ENCODE measurements around the gene DPYSL4.

DPYSL4 gene

DNA sequence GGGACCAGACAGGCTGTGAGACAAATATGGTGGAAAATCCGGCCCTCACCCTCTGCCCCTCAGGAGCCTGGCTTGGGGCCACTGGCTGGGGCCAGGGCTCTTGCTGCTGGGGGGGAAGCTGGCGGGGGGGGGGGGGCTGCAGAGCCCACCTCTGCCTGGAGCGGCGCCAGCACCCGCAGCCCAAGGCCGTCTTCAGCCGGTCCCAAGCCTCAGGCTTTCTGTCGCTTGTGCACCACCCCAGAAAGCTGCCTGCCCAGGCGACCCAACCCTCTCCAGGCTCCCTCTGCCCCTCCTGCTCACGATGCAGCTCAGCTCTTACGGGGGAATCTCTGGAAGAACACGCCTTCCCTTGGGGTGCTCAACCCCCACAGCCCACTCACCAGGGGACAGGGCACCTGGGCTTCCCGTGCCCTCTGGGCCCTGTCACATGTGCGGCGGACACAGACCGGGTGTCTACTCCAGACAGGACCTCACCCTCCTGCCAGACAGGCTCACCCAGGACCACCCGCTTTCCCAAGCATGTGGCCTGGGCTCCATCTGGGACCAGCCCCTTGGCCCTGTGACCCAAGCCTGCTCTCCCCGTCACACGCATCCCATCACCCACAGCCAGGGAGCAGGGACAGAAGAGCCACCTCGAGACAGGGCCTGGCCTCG, 43.9 kb downstream of the DPYSL4 start:
- no peak for DNase-seq

DNA sequence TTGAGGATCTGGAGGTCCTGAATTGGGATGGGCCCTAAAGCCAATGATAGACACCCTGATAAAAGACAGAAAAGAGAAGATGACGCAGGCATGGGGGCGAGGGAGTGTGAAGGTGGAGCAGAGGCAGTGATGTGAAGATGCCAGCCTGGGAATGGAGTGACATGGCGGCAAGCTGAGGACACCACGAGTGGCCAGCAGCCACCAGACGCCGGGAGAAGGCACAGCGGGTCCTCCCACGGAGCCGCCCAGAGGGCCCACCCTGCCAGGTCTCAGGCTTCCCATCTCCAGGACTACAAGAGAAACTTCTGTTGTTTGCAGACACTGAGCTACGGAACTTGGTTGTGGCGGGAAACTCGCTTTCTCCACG, 44.9 kb downstream of the DPYSL4 start:
- no peak for DNase-seq

- DNase-seq = no peak
These were observed 45.5 kb downstream of the DPYSL4 start for GRCh38 chr10:132232023-132232951.

DNA sequence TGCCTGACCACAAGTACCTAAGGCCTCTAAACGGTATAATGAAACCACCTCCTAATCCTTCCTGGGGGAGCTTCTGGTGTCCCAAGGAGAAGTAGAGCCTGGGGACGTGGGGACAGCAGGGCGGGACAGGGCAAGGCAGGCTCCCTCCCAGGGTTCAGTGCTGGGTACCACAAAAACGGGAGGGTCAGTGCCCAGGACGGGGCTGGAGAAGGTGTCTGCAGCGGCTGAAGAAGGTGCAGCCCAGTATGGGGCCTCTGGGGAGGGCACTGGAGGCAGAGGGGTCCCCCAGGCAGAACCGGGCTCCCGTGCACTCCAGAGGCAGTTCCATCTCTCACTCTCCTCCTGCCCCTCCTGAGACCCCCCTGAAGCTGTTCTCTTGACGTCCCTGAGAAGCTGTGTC, 46.2 kb downstream of the DPYSL4 start:
- no peak for DNase-seq

DNA sequence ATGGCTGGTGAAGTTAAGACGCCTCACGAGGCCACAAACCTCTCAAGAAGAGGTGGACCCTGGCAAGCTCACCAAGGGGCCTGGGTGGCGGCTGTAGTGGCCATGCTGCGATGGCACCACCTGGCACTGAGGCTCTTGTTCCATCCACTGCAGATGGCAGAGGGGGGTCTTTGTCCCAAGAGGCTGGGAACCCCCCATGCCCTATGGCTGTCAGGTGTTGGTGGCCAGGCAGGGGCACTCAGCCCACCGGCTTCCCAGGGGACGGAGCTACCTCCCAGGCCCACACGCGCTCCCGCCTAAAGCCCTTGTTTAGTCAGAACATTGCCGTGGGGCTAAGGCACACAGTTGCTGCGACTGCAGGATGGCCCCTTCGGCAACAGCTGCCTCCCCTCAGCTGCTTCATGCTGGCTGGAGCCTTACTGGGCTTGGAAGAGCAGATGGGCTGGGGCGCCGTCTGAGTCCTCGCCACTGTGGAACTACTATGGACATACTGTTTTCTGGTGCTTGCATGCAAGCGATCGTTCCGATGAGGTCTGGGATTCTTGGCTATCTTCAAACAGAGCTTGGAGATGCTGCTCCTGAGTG, 46.8 kb downstream of the DPYSL4 start:
- DNase-seq = no peak

- DNase-seq = no peak
These were observed 48.1 kb downstream of the DPYSL4 start for GRCh38 chr10:132234860-132235259.

DNA sequence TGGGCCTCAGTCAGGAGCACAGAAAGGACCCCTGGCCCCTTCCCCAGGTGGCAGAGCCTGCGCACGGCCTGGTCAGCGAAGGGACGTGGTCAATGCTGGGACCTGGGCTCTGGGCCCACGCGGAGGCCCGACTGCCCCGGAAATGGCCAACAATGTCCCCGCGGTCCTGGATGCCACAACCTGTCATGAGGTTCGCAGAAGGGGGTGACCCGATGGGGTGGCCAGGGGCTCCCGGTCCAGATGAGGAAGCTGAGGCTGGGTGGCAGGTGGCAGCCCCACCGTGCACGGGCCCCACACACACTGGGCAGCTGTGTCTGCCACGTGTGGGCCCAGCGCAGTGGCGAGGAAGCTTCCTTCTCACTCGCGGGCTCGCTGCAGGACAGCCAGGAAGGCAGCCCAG, 49.4 kb downstream of the DPYSL4 start:
- DNase-seq = no peak

DNA sequence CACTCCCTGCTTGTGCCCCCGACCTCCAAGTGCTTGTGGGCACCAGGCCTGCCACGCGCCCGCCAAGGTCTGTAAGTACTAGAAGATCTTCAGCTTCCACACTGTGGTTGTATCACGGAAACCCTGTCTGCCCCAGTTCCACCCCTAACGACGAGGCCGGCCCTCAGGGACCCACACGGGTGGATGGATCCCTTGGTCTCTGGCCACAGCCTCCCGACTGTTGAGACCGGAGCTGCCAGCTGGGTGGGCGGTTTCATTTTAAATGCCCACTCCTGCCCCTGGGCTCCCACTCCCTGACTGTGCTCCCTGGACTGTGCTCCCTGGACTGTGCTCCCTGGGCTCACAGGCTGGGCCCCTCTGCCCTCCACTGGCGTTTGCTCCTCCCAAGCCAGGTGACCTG, 50.1 kb downstream of the DPYSL4 start:
- DNase-seq = no peak

DNA sequence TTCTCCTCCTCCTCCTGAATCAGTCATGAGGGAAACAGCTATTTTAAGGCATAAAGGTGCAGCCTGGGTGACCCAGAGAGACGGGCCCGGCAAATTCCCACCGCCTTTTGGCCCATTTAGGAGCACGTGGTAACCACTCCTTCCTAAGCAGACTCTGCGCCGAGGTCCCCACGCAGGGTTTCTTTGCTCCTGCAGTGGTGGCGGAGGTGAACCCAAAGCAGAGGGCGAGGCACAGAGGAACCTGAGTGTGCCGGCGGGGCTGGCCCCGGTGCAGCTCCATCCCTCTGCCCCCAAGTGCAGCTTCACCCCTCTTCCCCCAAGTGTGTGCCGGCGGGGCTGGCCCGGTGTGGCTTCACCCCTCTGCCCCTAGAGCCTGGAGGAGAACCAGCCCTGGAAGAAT, 50.6 kb downstream of the DPYSL4 start:
- DNase-seq = no peak

DNA sequence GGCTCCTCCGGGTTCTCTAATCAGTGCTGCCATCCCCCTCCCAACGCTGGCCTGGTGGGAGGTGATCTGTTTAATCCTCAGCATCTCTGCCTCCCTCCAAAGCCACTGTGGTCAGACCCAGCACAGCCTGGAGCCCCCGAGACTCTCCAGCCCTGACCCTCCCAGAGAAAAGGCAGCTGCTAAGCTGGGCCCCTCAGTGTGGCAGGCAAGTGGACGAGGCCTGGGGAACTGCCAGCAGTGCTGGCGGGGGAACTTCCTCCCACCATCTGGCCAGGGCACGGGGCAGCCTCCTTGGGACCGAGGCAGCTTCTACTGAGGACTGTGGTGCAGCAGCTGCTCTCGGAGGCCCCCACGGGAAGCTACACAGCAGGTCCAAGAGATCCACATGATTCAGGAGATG, 51.1 kb downstream of the DPYSL4 start:
- no peak for DNase-seq

DNA sequence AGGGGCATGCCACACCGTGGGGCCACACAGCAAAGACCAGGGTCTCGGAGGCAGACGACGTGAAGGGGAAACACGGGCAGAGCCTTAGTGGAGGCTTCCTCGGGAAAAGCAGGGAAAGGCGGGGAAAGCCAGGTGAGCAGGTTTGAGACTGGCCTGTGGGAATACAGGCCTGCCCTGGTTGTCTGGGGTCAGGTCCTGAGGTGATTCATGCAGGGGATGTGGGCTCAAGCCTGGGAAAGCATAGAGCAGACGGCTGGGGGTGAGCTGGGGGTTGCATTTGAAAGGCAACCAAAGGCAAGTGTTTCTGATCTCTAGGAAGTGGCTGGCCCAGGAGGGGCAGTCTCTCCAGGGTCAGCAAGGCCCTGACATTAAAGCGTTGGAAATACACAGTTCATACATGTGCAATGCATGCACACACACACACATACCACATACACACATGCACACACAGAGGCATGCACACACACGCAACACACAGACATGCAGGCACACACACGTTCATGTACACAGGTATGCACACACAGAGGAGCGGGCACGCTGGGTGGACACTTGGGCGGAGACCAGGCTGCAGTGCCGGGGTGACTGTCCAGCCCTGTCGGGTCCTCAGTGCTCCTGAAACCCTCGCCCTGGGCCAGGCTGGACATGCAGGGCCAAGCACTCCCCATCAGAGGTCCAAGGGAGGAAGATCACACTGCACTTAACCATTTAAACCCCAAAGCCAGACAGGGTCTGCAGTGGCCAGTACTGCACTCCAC, 51.8 kb downstream of the DPYSL4 start:
- no peak for DNase-seq

GRCh38 chr10:132239126-132240031, 52.6 kb downstream of the DPYSL4 start:
- DNase-seq = no peak

DNA sequence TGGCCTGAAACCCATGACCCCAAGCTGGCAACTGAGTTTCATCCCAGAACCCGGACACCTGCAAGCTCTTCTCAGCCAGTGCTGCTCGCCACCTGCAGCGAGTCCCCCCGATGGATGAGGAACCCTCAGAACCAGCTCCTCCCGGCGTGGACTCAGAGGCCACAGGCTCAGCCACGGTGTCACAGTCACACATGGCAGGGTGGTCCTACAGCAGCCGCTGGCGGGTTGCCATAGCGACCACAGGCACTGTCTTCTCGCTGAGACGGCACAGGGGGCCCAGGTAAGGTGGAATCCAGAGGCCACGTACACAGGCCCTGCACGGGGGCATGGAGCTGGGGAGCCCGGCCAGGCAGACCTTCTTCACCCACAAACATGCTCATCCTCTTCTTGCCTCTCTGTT, 53.4 kb downstream of the DPYSL4 start:
- DNase-seq = no peak

- DNase-seq = no peak
These were observed 53.8 kb downstream of the DPYSL4 start for GRCh38 chr10:132240581-132240980.

- DNase-seq = no peak
These were observed 54.3 kb downstream of the DPYSL4 start for GRCh38 chr10:132241086-132241485.

DNA sequence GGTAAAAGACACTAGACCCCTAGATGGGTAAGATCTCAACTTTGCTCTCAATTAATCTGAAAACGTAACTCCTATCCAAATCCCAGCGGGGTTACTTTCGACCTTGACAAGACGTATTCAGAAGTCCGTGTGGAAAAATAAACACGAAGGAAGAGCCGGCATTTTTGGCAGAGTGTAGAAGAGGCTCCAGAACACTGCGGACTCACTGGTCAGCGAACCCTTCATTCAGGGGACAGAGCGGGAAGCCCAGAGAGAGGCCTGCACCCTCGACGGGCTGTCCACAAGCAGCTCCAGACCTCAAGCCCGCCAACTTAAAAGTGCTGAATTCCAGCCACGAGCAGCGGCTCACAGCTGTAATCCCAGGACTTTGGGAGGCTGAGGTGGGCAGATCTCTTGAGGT, 54.7 kb downstream of the DPYSL4 start:
- DNase-seq = no peak

GRCh38 chr10:132242103-132242840, 55.5 kb downstream of the DPYSL4 start:
- no peak for DNase-seq

GRCh38 chr10:132243141-132243540, 56.4 kb downstream of the DPYSL4 start:
- no peak for DNase-seq

DNA sequence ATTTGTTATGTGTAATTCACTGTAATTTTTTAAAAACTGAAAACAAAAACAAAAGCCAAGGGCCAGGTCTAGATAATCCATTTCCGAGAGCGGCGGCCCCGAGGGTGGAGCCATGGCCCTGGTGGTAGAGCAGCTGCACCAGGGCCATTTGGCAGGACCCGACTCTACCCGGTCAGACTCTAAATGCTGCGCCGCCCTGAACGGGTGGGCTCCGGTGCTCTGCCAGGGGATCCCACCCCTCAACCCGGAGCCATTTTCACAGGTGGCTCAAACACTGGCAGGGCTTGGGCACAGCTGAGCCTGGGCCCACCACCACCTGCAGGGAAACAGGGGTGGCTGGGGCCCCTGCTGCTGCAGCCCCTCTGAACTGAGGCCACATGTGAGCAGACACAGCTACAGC, 56.9 kb downstream of the DPYSL4 start:
- DNase-seq = no peak

- DNase-seq = no peak
These were observed 58.3 kb downstream of the DPYSL4 start for GRCh38 chr10:132245056-132245455.

DNA sequence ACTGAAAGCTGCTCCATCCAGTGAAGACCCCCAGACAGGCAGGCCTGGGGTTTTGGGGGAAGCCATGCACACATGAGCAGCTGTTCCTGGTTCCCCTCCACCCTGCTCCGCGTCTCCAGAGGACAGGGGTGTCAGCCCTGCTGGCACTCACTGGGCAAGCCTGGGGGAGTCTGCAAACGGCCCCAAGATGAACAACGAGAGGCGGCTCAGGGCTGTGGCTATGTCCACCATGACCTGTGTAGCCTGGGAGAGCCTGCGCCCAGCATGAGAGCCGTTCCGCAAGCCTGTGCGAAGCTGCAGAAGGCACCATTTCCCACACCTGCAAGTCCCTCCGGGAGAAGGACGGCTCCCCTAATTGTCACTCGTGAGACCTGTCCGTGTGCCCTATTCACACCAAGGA, 59.5 kb downstream of the DPYSL4 start:
- no peak for DNase-seq

- no peak for DNase-seq
These were observed 61.2 kb downstream of the DPYSL4 start for GRCh38 chr10:132247943-132248342.
